Glutamatergic neuron (in vitro differentiated cells): ENCODE measurements around the gene TUT7. TPM values are rescaled to one million over a fixed set of nuclear protein-coding genes. Genes with fewer than 3 reads are reported as not detected.

Experiments
- DNase-seq: peaks from one replicate; pipeline ENCODE4 v3.0.0; 2022
- H3K27ac Mint-ChIP-seq: one replicate; pipeline ENCODE4 v1.8.0; 2020; ENCODE audit warnings: mild to moderate bottlenecking, mixed read lengths, inconsistent platforms; ENCODE audit not compliant: unreplicated experiment
- H3K27me3 Mint-ChIP-seq: one replicate; pipeline ENCODE4 v1.8.0; 2020; ENCODE audit warnings: mild to moderate bottlenecking, moderate library complexity, mixed read lengths, inconsistent platforms; ENCODE audit not compliant: unreplicated experiment
- H3K36me3 Mint-ChIP-seq: one replicate; pipeline ENCODE4 v1.8.0; 2020; ENCODE audit warnings: mild to moderate bottlenecking, mixed read lengths, inconsistent platforms; ENCODE audit not compliant: unreplicated experiment
- H3K4me1 Mint-ChIP-seq: one replicate; pipeline ENCODE4 v1.8.0; 2020; ENCODE audit warnings: mild to moderate bottlenecking, low read depth, mixed read lengths, inconsistent platforms; ENCODE audit not compliant: unreplicated experiment
- H3K4me3 Mint-ChIP-seq: one replicate; pipeline ENCODE4 v1.8.0; 2020; ENCODE audit warnings: mild to moderate bottlenecking, mixed read lengths, inconsistent platforms; ENCODE audit not compliant: unreplicated experiment
- H3K9me3 Mint-ChIP-seq: one replicate; pipeline ENCODE4 v1.8.0; 2020; ENCODE audit warnings: mild to moderate bottlenecking, moderate library complexity, mixed read lengths, inconsistent platforms; ENCODE audit not compliant: unreplicated experiment
- total RNA-seq: library from RNA; stranded (reverse); fragmentation: NEBNext Ultra II Directional; extraction: Animal tissue kit (Norgen Biotek cat#: 25700); gene quantifications from one replicate; pipeline ENCODE4 v1.2.1, GENCODE V29; 2021; ENCODE audit not compliant: unreplicated experiment
- TF ChIP-seq, protein P1 (sequence below): fragments of 200-600 bp; sonication (generic); IDR thresholded peaks from one replicate; pipeline ENCODE4 v1.5.0; 2021; ENCODE audit not compliant: partially characterized antibody, unreplicated experiment

Gene TUT7
- total RNA-seq, 1 donor from 2014 or later, result 29.4 TPM

DNA sequence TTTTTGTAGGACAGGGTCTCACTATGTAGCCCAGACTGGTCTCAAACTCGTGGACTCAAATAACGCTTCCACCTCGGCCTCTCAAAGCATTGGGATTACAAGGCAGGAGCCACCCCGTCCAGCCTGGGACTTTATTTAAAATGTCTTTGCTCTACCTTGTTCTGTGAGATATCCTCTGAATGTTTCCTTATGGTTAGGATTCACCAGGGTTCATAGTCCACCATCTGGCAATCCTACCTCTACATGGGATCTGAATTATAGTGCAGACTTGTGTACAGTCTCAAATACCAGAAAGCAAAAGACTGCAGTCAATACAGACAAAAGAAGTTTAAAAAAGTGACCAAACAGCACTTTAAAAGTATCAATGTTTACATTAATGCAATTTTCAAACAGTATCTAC lies 82.0 kb downstream of the TUT7 start:
- Mint-ChIP-seq H3K9me3 (no peaks in the 10 kb centered on the region), H3K4me1 (peaks cover 4% of the 10 kb centered on the region), H3K27me3 (no peaks in the 10 kb centered on the region), H3K4me3 (no peak overlapping the region), H3K36me3 (no peaks in the 10 kb centered on the region), H3K27ac (no peak overlapping the region)
- no peak for DNase-seq
- TF ChIP-seq, protein P1, sequence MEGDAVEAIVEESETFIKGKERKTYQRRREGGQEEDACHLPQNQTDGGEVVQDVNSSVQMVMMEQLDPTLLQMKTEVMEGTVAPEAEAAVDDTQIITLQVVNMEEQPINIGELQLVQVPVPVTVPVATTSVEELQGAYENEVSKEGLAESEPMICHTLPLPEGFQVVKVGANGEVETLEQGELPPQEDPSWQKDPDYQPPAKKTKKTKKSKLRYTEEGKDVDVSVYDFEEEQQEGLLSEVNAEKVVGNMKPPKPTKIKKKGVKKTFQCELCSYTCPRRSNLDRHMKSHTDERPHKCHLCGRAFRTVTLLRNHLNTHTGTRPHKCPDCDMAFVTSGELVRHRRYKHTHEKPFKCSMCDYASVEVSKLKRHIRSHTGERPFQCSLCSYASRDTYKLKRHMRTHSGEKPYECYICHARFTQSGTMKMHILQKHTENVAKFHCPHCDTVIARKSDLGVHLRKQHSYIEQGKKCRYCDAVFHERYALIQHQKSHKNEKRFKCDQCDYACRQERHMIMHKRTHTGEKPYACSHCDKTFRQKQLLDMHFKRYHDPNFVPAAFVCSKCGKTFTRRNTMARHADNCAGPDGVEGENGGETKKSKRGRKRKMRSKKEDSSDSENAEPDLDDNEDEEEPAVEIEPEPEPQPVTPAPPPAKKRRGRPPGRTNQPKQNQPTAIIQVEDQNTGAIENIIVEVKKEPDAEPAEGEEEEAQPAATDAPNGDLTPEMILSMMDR, result no peak

GRCh38 chr9:86263876-86264275 lies 90.3 kb downstream of the TUT7 start:
- H3K36me3 Mint-ChIP-seq, result peaks cover 7% of the 10 kb centered on the region
- peaks cover 11% of the 10 kb centered on the region for H3K4me1 Mint-ChIP-seq
- peaks cover 5% of the 10 kb centered on the region for H3K27me3 Mint-ChIP-seq
- peaks cover 2% of the 10 kb centered on the region for H3K9me3 Mint-ChIP-seq
- no peak for DNase-seq
- H3K4me3 Mint-ChIP-seq, result no peak overlapping the region
- TF ChIP-seq, protein P1, result no peak
- H3K27ac Mint-ChIP-seq, result no peak overlapping the region

- Mint-ChIP-seq H3K9me3 (peaks cover 8% of the 10 kb centered on the region), H3K27ac (no peak overlapping the region), H3K27me3 (peaks cover 10% of the 10 kb centered on the region), H3K36me3 (peaks cover 7% of the 10 kb centered on the region), H3K4me1 (peaks cover 19% of the 10 kb centered on the region), H3K4me3 (no peak overlapping the region)
- TF ChIP-seq, protein P1, result no peak
- no peak for DNase-seq
These were observed 91.7 kb downstream of the TUT7 start for GRCh38 chr9:86262492-86262891.

DNA sequence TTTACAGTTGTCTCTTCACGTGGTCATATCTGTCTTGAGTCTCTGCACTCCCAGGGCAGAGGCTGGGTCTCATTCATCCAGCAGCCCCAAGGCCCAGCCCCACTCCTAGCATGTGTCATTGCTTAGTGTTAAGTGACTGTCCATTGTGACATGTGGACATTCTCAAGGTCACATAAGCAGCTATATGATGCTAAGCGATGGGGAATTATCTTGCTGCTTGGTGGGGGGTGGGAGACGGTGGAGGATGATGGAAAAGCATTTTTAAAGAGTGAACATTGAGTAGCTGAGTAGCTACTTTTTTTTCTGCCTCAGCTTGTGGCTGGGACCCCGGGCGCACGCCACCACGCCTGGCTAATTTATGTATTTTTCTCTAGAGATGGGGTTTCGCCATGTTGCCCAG lies 94.7 kb downstream of the TUT7 start, which contains the start of gene C9orf153:
Gene C9orf153 (minus strand): TSS at position 101 of the 400 bp plus-strand sequence. CDS start 30,054 bp downstream, outside the sequence.
- no peak for DNase-seq
- Mint-ChIP-seq H3K27me3 (peaks cover 12% of the 10 kb centered on the region), H3K36me3 (peaks cover 14% of the 10 kb centered on the region), H3K27ac (peak within 1 kb of the TSS; percentile 72), H3K9me3 (peaks cover 12% of the 10 kb centered on the region), H3K4me3 (peak within 1 kb of the TSS; percentile 23), H3K4me1 (peaks cover 22% of the 10 kb centered on the region)
- TF ChIP-seq, protein P1, result no peak

DNA sequence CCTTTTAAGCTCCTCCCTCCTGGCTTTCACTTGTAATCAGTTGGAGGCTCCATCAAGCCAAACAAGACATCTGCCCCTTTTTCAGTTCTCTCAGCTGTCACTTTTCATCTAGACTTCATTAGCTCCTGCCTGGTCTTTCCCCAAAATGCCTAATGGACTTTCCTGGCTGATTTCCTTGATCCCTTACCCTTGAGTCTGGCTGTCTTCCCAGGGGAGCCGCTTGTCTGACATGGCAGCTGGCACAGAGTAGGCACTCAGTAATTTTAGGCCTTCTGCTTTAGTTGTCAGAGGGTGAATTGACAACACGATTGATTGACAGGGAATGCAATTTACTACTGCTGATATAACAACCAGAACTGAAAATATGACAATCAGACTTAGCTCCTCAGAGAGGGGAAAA lies 96.8 kb downstream of the TUT7 start:
- Mint-ChIP-seq H3K4me1 (peaks cover 22% of the 10 kb centered on the region), H3K9me3 (peaks cover 14% of the 10 kb centered on the region), H3K4me3 (peak overlapping the region; percentile 79), H3K36me3 (peaks cover 14% of the 10 kb centered on the region), H3K27me3 (peaks cover 10% of the 10 kb centered on the region), H3K27ac (peak overlapping the region; percentile 97)
- TF ChIP-seq, protein P1, result no peak
- DNase-seq, result peak; percentile 81
